SK-N-SH (cell line): ENCODE data around the gene STK16. TPM values are rescaled to one million over a fixed set of nuclear protein-coding genes. Genes with fewer than 3 reads are reported as not detected.

Experiments used
- CTCF ChIA-PET: fragments of 300-600, 350-600 bp; formaldehyde crosslinking; extraction: SDS; loops from one replicate; lab custom pipeline; 2021; lab: Yijun Ruan, JAX
- POLR2A ChIA-PET: fragments of 350-600 bp; sonication (Branson Sonifier 250); formaldehyde crosslinking; extraction: SDS; loops from one replicate; lab custom pipeline; 2020; ENCODE audit warnings: antibody characterized with exemption, inconsistent platforms; lab: Yijun Ruan, JAX
- DNase-seq: peaks from one replicate; pipeline ENCODE4 v3.0.0; 2012
- H2AFZ ChIP-seq: fragments of 200-600 bp; sonication (generic); 2 replicates; pipeline ENCODE4 v1.8.1; 2016; ENCODE audit warnings: antibody characterized with exemption, mild to moderate bottlenecking, low read depth
- H3F3A ChIP-seq: fragments of 200-600 bp; sonication (generic); replicated peaks from 2 replicates; pipeline ENCODE3; 2016; ENCODE audit warnings: antibody characterized with exemption, mild to moderate bottlenecking; ENCODE audit not compliant: insufficient read depth
- H3K27ac ChIP-seq, 2 experiments: fragments of 200-500 bp in 1 of 2; fragments of 200-600 bp in 1 of 2; sonication (Bioruptor generic) in 1 of 2; sonication (generic), shearing (Covaris generic) in 1 of 2; 2 replicates each; pipeline versions ENCODE4 v1.5.1 to v1.6.1; 2014 to 2016; ENCODE audit warnings: low read depth in 2 of 2, inconsistent platforms in 1 of 2, low read length in 1 of 2, mild to moderate bottlenecking in 1 of 2, mixed read lengths in 1 of 2
- H3K27me3 ChIP-seq: fragments of 200-600 bp; sonication (generic), shearing (Covaris generic); 2 replicates; pipeline ENCODE4 v1.6.1; 2016; ENCODE audit warnings: mixed run types; ENCODE audit not compliant: insufficient read depth
- H3K36me3 ChIP-seq, 2 experiments: fragments of 200-500 bp in 1 of 2; fragments of 200-600 bp in 1 of 2; sonication (Bioruptor generic) in 1 of 2; sonication (generic) in 1 of 2; replicated peaks in 1 of 2; 2 replicates each; pipeline versions ENCODE3 to v1.5.1; 2014 to 2016; ENCODE audit warnings: low read length in 1 of 2, mild to moderate bottlenecking in 1 of 2; ENCODE audit not compliant: insufficient read depth in 2 of 2, control insufficient read depth in 1 of 2
- H3K4me1 ChIP-seq, 2 experiments: fragments of 200-500 bp in 1 of 2; fragments of 200-600 bp in 1 of 2; sonication (Bioruptor generic) in 1 of 2; sonication (generic), shearing (Covaris generic) in 1 of 2; 2 replicates each; pipeline versions ENCODE4 v1.5.1 to v1.6.1; 2014 to 2016; ENCODE audit warnings: low read depth in 1 of 2, low read length in 1 of 2, mixed run types in 1 of 2; ENCODE audit not compliant: insufficient read depth in 2 of 2, control insufficient read depth in 1 of 2
- H3K4me2 ChIP-seq: fragments of 200-600 bp; sonication (generic), shearing (Covaris generic); 2 replicates; pipeline ENCODE4 v1.6.1; 2017; ENCODE audit warnings: mixed run types
- H3K4me3 ChIP-seq, 2 experiments: fragments of 200-500 bp in 1 of 2; fragments of 200-600 bp in 1 of 2; sonication (Bioruptor generic) in 1 of 2; sonication (generic), shearing (Covaris generic) in 1 of 2; 2 replicates each; pipeline versions ENCODE4 v1.5.1 to v1.8.1; 2014 to 2016; ENCODE audit warnings: low read depth in 2 of 2, inconsistent platforms in 1 of 2, low read length in 1 of 2, mild to moderate bottlenecking in 1 of 2, mixed read lengths in 1 of 2, moderate library complexity in 1 of 2
- H3K79me2 ChIP-seq: fragments of 200-600 bp; sonication (generic); 2 replicates; pipeline ENCODE4 v1.8.1; 2017; ENCODE audit warnings: mild to moderate bottlenecking; ENCODE audit not compliant: insufficient read depth
- H3K9ac ChIP-seq: fragments of 200-600 bp; sonication (generic); 2 replicates; pipeline ENCODE4 v1.6.1; 2017; ENCODE audit warnings: mixed run types
- H3K9me2 ChIP-seq: fragments of 200-600 bp; sonication (generic); 2 replicates; pipeline ENCODE4 v1.6.1; 2017; ENCODE audit warnings: mixed run types
- H3K9me3 ChIP-seq: fragments of 200-600 bp; sonication (generic); 2 replicates; pipeline ENCODE4 v1.6.1; 2017; ENCODE audit warnings: mixed run types, mild to moderate bottlenecking, moderate library complexity
- H4K20me1 ChIP-seq: fragments of 200-600 bp; sonication (generic); 2 replicates; pipeline ENCODE4 v1.6.1; 2017; ENCODE audit warnings: mild to moderate bottlenecking, mixed run types; ENCODE audit not compliant: insufficient read depth
- ELF1 ChIP-seq: IDR thresholded peaks from 2 replicates; pipeline ENCODE4 v1.4.0; 2012
- FOXJ3 ChIP-seq: sonication (generic); formaldehyde crosslinking; IDR thresholded peaks from 2 replicates; pipeline ENCODE4 v1.5.1; 2020; ENCODE audit warnings: mild to moderate bottlenecking, missing genetic modification reagents
- GATA2 ChIP-seq: sonication (generic); formaldehyde crosslinking; IDR thresholded peaks from 2 replicates; pipeline ENCODE4 v1.5.0; 2020; ENCODE audit warnings: mild to moderate bottlenecking, missing genetic modification reagents
- IRF3 ChIP-seq: fragments of 150-350 bp; IDR thresholded peaks from 2 replicates; pipeline ENCODE4 v1.6.1; 2016; ENCODE audit warnings: mild to moderate bottlenecking, low read depth, low read length
- MAX ChIP-seq: IDR thresholded peaks from 2 replicates; pipeline ENCODE4 v1.4.0; 2012; ENCODE audit warnings: low read depth
- NRF1 ChIP-seq: IDR thresholded peaks from 2 replicates; pipeline ENCODE4 v1.6.1; 2012; ENCODE audit warnings: low read depth, mild to moderate bottlenecking, low read length
- PBX3 ChIP-seq: IDR thresholded peaks from 2 replicates; pipeline ENCODE4; 2012
- POLR2AphosphoS5 ChIP-seq: IDR thresholded peaks from 2 replicates; pipeline ENCODE4 v1.6.1; 2012; ENCODE audit warnings: low read depth, low read length
- RAD21 ChIP-seq: IDR thresholded peaks from 2 replicates; pipeline ENCODE4 v1.6.1; 2012; ENCODE audit warnings: mild to moderate bottlenecking, low read length
- RCOR1 ChIP-seq: fragments of 150-350 bp; IDR thresholded peaks from 2 replicates; pipeline ENCODE4 v1.6.1; 2017; ENCODE audit warnings: antibody characterized with exemption, low read length
- TAF1 ChIP-seq: IDR thresholded peaks from 2 replicates; pipeline ENCODE4 v1.6.1; 2012; ENCODE audit warnings: low read depth, mild to moderate bottlenecking, low read length, moderate library complexity, borderline replicate concordance
- TEAD4 ChIP-seq: IDR thresholded peaks from 2 replicates; pipeline ENCODE4 v1.4.0; 2012; ENCODE audit warnings: mild to moderate bottlenecking, borderline replicate concordance; ENCODE audit not compliant: insufficient read depth
- YY1 ChIP-seq: IDR thresholded peaks from 2 replicates; pipeline ENCODE4 v1.4.0; 2012; ENCODE audit warnings: low read depth, mild to moderate bottlenecking
- WGBS: methylation state at CpG from one replicate; pipeline ENCODE4 v1.1.6; 2017; ENCODE audit warnings: low lambda C conversion rate; 5-methylcytosine and 5-hydroxymethylcytosine counted together
- polyA plus RNA-seq, 3 experiments: library from polyadenylated mRNA; depleted of rRNA; stranded (reverse); fragments of >200 nt; gene quantifications; 2 replicates each; pipeline ENCODE4 v1.2.3, GENCODE V29; 2012

STK16 gene
- polyA plus RNA-seq, 1 of the 3 experiments (the other 2 are of a cell fraction), result 57.6 TPM

GRCh38 chr2:219210196-219210885 is 34.9 kb upstream of the STK16 start:
- no peaks in the 10 kb centered on the region for H3K9me3 ChIP-seq
- H3K4me1 ChIP-seq, result peaks cover 13 to 20% of the 10 kb centered on the region in 2 experiments; a peak in 3 of 4 replicates
- no peak overlapping the region for H2AFZ ChIP-seq
- no peaks in the 10 kb centered on the region for H3K9me2 ChIP-seq
- TF ChIP-seq FOXJ3, result no peak
- no peak for TF ChIP-seq ELF1
- TF ChIP-seq PBX3, result no peak
- TF ChIP-seq POLR2AphosphoS5, result no peak
- TF ChIP-seq MAX, result no peak
- no peak for TF ChIP-seq NRF1
- no peak for TF ChIP-seq GATA2 (CRISPR knock-in tag)
- no peak for TF ChIP-seq YY1
- TF ChIP-seq RAD21, result no peak
- no peak for TF ChIP-seq RCOR1
- TF ChIP-seq TEAD4, result no peak
- no peak for TF ChIP-seq TAF1
- CTCF ChIA-PET, result interaction anchor here (1.2 to 1.8 kb wide), 4 partner anchors 34 to 85 kb away, joined by 3 to 4 read pairs (median 4); partner anchors contain the start of gene CNPPD1
- no peaks in the 10 kb centered on the region for H3K79me2 ChIP-seq
- H3K27ac ChIP-seq, result no peak overlapping the region
- H3K27me3 ChIP-seq, result no peaks in the 10 kb centered on the region
- DNase-seq, result no peak
- H3K4me3 ChIP-seq, result no peak overlapping the region
- H4K20me1 ChIP-seq, result no peaks in the 10 kb centered on the region
- POLR2A ChIA-PET, result no interaction called here
- WGBS, result 96% methylated on average over 24 of the region's 24 CpGs
- no peak overlapping the region for H3K9ac ChIP-seq
- H3F3A ChIP-seq, result peaks cover 12% of the 10 kb centered on the region
- H3K4me2 ChIP-seq, result no peak overlapping the region
- peaks cover 18 to 49% of the 10 kb centered on the region in 2 experiments for H3K36me3 ChIP-seq

- ChIA-PET CTCF (interaction anchor here (0.6 to 3.4 kb wide), 7 partner anchors 30 to 363 kb away, joined by 3 to 22 read pairs (median 4); partner anchors contain the start of gene CNPPD1), POLR2A (no interaction called here)
- H3K79me2 ChIP-seq, result no peaks in the 10 kb centered on the region
- no peak for TF ChIP-seq IRF3
- 96% methylated on average over 9 of the region's 9 CpGs for WGBS
- H2AFZ ChIP-seq, result no peak overlapping the region
- H3K4me2 ChIP-seq, result no peak overlapping the region
- no peak overlapping the region for H3K4me3 ChIP-seq
- H3K27ac ChIP-seq, result no peak overlapping the region
- H3K4me1 ChIP-seq, result peaks cover 13 to 20% of the 10 kb centered on the region in 2 experiments; a peak in 3 of 4 replicates
- no peaks in the 10 kb centered on the region for H3K9me2 ChIP-seq
- H3K36me3 ChIP-seq, result peaks cover 20 to 54% of the 10 kb centered on the region in 2 experiments
- H3K9ac ChIP-seq, result no peak overlapping the region
- H3K27me3 ChIP-seq, result no peaks in the 10 kb centered on the region
- H3F3A ChIP-seq, result peaks cover 10% of the 10 kb centered on the region
- H4K20me1 ChIP-seq, result no peaks in the 10 kb centered on the region
- H3K9me3 ChIP-seq, result no peaks in the 10 kb centered on the region
- no peak for DNase-seq
These were observed 34.4 kb upstream of the STK16 start for GRCh38 chr2:219210886-219211362.
